ENCODE results near the gene EPHA2.
A peak's percentile ranks its signal among the peaks of the same experiment; 100 is the strongest.

EPHA2 gene

DNA sequence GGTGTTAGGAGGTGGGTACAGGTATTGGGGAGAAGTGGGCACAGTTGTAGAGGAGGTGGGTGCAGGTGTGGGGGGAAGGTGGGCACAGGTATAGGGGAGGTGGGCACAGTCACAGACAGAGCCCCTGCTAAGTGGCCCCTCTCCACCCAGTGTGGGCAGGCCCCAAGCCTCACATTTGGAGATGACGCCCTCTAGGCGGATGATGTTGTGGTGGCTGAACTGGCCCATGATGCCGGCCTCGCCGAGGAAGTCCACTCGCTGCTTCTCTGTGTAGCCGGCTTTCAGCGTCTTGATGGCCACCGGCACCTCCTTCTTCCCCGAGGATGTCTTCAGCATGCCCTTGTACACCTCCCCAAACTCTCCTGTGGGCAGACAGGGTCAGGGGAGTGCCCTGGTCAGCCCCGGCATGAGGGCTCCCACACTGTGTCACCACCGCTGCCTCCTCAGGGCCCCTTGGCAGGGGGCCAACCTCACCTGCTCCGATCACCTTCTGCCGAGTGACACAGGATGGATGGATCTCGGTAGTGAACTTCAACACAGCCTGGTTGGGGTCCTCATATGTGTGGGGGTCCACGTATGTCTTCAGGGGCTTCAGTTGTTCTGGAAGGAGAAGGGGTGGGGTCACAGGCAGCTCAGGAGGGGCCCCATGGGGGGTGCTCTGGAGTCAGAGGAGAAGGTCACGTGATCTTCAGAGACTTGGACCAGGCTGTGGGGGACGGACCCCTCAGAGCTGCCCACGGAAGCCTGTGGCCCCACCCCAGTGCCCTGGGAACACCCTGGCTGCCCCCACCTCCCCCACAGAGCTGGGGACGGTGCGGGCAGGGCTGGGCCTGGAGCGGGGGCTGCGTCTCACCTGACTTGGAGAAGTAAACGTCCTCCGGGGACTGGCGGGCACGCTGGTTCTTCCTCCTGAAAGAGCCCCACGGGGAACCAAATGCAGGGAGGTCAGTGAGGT, 22.6 kb downstream of the EPHA2 start:
- DNase-seq: no peak

DNA sequence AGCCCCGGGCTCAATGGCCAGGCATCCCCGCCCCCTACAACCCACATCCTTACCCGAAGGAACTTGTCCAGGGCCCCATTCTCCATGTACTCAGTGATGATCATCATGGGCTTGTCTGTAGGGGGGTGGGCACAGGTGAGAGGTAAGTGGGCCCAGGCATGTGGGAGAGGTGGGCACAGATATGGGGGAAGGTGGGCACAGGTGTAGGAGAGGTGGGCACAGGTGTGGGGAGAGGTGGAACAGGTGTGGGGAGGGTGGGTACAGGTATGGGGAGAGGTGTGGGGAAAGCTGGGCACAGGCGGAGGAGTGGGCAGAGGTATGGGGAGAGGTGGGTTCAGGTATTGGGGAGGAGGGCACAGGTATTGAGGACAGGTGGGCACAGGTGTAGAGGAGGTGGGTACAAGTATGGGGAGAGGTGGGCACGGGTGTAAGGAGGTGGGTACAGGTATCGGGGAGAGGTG, 23.5 kb downstream of the EPHA2 start:
- DNase-seq: no peak

DNA sequence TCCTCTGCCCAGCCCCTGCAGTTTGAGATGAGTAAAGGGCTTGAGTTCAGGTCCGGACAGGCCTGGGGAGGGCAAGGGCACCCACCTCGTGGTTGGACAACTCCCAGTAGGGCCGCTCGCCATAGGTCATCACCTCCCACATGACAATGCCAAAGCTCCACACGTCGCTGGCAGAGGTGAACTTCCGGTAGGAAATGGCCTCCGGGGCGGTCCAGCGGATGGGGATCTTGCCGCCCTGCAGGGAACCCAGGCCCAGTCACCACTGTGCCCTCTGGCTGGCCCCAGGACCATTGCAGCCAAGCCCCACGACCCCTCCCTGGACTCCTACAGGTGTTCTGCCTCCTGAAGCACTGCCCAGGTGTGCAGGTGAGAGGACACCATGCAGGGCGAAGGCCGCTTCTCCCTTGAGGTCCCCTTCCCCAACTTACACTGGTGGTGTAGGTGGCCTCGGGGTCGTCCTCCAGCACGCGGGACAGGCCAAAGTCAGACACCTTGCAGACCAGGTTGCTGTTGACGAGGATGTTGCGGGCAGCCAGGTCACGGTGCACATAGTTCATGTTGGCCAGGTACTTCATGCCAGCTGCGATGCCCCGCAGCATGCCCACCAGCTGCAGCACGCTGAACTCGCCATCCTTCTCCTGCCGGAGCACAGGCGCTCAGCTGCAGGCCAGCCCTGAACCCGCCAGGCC, 24.1 kb downstream of the EPHA2 start:
- no peak for DNase-seq

DNA sequence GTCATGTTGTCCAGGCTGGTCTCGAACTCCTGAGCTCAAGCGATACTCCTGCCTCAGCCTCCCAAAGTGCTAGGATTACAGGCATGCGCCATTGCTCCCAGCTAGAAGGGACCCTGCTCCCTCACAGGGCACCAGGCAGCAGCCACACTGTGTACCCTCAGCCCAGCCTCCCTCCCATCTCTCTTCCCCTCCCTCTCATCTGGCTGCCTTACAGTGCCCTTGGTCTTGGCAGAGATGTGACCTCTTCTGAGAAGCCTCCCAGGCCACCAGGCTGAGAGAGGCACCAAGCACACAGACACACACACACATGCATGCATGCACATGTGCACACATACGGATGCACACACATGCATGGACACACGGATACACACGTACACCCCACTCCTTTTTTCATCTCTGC, 25.0 kb downstream of the EPHA2 start:
- DNase-seq: no peak

DNA sequence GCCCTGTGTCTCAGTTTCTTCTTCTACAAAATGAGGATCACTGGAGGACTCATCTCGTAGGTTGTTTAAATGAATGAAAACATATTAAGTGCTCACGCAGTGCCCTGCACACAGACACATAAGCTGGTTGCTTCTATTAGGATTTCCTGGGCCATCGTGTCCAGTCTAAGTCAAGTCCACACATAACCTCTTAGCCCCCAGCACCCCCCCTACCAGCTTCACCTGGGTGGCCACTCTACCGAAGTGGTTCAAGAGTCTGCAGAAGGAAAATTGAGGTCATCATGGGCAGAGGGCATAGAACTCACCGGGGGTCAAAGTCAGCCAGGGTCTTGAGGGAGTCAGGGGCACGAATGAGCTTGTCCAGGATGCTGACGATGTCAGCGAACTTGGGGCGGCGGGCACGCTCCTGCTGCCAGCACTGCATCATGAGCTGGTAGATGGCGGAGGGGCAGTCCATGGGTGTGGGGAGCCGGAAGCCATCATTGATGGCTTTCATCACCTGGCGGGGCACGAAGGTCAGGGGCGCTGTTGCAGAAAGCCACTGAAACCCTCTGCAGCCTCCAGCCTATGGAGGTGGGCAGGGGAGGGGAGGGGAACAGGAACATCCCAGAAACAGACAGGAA, 25.8 kb downstream of the EPHA2 start:
- DNase-seq: no peak

DNA sequence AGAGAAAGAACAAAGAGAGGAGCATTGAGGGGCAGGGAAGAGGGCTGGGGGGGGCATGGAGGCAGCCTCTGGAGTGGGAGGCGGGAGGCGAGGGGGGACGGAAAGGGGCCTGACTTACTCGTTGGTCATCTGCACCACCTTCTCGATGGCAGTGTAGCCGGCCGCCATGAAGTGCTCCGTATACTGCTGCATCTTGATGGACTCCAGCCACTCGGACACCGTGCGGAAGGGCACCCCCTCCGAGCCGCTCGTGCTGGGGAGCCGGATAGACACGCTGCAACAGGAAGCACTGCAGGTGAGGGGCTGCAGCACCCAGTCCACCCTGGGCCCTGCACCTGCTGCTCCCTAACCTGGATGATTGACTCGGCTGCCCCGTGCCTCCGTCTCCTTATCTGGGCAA, 26.6 kb downstream of the EPHA2 start:
- no peak for DNase-seq

DNA sequence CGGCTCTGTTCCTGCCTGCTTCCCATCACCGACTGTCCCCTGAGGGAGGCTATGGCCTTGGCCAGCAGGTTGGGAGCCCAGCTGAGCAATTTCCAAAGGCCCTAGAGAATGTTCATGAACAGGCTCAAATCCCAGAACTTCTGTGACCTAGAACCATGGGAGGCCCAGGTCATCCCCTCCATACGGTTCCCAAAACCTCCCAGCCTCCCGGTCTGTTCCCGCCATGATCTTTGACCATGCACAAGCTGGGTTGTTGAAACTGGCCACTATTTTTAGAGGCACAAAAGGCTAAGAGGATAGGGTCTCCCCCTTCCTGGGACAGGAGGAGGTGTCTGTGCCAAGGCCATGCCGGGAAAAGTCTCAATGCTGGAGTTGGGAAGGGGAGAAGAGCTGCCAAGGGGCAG, 27.5 kb downstream of the EPHA2 start:
- DNase-seq: no peak

DNA sequence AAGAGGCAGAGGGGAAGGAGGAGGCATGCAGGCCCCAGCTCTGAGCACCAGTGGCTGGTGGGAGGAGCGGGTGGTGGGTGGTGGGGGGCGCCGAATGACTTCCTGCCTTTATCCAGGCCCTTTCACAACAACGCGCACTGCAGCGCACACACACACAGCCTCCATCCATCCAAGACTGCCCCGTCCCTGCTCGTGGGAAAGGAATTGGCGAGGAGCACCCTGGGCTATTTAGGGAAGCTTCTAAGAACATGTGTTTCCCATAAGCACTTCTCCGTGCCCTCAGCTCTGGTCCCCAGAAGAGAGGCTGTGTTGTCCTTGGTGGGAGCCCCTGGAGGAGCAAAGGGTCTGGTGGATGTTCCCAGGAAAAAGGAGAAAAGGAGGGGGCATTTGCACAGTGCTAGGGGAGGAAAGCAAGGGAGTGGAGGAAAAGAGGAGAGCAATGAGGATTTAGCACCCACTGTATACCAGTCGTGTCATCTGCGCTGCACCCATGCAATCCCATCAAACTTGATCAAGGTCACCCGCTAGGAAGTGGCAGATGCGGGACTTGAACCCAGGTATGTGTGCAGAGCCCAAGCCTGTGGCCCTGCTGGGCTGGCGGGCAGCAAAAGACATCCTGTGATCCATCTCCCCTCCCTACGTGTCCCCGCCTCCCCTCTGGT, 28.1 kb downstream of the EPHA2 start:
- no peak for DNase-seq

DNA sequence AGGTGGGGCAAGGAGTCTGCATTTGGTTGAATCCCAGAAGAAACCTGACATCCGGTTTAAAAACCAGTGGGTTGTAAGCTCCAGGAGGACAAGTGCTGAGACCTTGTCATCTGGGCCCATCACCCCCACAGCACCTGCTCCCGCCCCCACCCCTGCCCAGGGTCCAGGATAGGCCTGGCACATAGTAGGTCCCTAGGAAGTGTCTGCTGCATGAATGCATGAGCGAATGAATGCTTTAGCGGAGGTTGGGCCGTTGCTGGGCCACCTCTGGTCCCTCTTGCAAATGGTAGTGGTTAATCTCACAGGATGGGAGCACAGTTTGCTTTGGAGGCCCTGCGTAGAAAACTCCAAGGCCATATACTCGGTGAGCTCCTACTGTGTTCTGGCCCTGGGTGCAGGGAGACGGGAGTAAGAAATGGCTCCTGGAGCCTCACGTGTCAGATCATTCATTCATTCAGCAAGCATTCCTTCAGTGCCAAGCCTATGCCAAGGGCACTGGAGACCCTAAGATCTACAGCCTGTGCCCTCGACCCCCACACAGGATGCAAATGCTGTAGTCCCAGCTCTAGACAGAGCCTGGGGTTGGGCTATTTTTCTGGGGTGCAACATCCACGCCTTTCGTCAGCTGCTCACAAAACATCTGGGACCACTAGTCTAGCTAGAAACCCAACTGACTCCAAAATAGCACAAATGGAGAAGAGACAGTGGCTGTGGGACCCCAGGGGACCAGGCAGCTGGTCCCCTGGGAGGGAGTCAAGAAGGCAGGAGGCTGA, 28.9 kb downstream of the EPHA2 start:
- no peak for DNase-seq

DNA sequence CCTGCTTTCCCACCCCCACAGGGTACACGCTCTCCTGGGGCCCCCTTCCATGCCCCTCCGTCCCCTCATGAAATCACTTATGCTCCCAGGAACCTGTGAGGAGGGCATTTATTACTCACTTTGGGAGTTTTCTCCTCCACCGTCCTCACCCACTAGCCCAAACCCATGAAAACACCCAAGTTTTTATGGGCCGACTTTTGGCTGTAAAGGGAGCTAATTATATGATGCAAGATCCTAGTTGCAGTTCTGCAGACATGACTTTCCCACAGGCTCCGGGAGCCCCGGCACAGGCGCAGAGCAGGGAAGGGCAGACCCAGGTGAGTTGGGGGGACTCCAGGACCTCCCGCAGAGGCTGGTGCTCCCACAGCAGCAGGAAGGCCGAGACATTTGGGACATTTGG, 29.7 kb downstream of the EPHA2 start:
- DNase-seq: no peak

DNA sequence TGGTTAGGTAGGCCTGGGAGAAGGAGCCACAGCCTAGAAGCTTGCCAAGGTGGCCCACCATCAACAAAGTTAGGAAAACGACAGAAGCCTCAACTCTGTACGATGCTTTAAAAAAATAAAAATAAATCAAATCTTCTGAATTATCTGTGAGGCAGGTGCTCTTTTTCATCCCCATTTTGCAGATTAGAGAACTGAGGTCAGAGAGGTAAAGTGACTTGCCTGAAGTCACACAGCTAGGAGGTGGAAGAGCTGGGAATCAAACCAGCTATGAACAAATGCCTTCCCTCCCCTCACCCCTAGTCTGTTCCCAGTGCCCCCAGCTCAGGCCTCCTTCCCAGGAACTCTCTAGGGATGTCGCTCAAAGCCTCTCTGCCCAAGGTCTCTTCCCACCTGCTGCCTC, 30.4 kb downstream of the EPHA2 start:
- no peak for DNase-seq

DNA sequence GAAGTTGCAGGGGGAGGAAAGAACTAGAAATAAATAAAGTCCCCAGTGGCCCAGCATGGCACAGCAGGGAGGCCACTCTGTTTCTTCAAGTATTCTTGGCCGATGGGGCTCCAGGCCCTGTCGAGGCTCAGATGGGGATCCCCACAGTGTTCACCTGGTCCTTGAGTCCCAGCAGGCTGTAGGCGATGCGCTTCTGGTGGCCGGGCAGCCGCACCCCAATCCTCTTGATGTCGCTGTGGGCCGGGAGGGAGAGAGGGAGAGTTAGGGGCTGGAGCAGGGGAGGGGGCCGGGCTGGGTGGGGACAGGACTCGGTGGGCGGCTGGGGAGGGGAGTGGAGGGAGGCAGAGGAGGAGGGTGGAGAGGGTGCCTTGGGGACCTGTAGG, 30.8 kb downstream of the EPHA2 start:
- no peak for DNase-seq

DNA sequence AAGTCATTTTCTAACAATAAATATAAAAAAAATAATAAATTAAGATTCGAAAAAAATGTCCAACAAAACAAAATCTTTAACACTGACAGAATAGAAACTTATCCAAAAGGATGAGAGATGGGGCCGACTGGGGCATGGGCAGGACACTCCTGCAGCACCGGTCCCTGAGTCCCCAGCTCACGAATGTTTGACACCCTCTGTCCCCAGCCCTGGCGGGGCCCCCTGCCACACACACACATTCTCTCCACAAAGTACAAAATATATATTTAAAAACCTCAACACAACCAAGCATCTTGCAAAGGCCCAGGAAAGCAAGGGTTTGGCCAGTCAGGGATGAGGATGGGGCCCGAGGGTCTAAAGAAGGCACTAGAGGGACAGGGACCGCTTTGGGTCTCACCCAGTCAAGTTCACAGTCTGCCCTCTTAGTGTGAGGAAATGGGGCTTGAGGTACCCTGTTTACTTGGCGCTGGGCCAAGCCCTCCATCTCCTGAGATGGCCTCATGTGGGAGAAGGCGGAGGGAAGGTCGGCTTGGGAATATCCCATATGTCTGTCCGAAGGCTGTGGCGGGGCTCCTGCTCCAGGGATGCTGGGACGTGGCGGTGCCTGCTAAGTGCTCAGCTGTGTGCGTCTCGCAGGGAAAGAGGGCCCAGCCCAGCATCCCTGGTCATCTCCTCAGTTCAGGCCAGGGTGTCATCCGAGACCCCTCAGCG, 31.3 kb downstream of the EPHA2 start:
- no peak for DNase-seq

DNA sequence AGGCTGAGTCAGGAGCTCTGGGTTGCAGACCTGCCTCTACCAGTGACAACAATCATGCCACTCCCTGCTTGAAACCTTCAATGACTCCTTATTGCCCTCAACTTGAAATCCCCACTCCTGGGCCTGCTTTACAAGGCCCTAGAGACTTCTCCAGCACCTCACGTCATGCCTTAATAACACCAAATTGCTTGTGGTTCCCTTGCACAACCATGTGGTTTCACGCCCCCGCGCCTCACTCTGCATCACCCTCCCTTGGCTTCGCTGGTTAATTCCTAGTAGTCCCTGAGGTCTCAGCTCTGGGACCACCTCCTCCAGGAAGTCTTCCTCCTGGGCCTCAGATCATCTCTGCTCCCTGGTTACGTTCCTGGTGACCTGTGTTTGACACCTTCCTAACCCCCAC, 33.0 kb downstream of the EPHA2 start:
- DNase-seq: peak; percentile 21 to 28

DNA sequence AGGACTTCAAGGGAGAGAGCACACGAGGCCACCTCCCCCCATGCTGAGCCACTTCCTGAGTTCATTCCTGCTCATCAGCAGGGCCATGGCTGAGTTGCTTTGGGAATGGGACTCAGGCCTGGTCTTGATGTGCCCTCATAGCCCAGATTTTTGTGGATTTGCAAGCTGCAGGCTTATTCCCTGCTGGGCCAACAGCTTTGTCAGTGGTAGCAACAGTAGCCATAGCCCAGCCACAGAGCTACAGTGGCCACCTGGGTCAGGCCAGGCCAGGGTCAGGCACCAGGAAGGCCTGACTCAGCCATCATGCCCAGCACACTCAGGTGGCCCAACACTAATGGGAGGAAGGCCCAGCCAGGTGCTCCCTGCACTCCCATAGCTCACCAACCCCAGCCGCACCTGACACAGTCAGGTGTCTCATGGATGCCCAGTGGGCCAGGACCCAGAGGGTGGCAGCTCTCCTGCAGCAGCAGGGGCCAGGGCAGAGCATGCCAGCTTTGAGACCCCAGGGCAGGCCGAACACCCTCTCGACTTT, 33.5 kb downstream of the EPHA2 start:
- no peak for DNase-seq

DNA sequence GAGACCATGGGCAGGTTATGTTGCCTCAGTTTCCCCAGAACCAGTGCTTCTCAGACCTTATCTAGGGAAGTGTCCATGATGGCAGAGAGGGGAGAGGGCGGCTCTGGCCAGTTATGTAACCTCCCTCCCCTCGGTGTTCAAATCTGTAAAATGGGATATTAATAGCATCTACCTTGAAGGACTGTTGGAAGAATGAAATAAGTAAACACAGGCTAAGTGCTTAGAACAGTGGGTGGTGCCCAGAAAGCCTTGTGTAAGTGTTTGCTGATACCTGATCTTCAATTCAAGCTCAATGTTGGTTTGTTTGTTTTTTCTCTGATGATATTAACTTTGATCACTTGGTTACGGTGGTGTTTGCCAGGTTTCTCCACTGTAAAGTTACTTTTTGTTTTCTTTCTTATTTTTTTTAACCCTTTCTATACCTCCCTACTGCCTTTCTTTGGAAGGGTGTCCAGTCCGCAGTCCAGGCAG, 34.9 kb downstream of the EPHA2 start:
- DNase-seq: no peak

DNA sequence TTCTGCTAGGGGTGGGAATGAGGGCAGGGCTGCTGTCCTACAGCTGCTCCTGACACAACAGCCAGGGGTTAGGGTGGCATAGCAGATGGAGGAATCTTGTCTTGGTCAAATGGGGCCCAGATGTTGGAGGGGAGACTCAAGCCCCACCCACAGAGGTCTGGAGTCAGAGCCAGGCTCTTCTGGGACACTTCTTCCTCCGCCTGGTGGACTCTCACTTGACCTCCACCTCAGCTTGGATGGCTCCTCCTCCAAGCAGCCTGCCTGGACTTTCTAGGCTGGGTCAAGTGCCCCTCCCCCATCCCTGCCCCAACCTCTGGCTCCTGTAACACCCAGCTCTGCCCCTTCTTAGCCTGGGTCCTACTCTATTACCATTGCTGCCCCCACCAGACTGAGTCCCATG, 35.5 kb downstream of the EPHA2 start:
- no peak for DNase-seq

DNA sequence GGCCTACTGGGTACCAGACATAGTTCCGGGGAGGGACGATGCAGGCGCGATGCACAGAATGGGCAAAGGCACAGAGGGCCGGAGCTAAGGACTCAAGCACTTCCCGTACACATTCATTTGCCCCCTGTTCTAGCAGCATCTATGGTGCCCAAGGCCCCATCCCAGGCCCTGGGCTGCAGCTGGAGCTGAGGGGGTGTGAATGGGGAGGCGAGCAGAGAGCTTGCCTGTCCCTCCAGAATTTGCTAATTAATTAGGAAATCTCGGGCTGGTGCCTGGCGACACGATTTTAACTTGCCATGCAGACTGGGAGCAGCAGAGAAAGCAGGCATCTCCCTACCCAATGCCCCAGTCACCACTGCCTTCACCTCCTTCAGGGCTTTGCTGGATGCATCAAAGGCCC, 35.9 kb downstream of the EPHA2 start:
- DNase-seq: no peak

DNA sequence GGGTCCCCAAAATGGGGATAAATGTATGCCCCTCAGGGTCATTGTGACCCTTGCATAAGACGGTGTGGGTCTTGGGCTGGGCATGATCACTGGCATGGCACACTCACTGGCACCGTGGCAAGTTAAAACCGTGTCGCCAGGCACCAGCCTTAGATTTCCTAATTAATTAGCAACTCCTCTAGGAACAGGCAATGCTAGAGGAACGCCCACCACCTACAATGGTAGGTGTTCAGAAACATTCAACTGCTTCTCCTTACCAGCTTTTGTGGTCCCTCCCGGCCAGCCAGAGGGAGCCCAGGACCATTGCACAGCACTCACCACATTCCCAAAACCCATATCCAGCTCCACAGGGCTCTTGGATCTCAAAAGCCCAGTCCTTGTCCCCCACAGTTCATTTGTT, 36.4 kb downstream of the EPHA2 start:
- no peak for DNase-seq

DNA sequence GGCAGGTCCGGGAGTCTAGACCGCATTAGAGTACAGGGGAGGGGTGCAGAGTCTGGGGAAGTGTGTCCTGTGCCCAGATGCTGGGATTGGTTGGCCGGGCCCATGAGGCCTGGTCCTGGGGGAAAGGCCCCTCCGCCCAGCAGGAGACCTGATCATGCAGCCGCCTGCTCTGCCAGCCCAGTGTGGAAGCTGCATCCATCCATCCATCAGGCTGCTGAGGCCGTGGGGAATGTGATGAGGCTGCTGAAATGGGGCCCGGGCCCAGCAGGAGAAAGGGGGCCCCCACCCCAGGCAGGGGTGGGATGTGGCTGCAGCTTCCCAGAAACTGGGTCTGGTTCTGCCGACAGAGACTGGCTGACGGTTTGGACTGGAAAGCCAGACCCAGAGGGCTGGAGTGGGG, 37.2 kb downstream of the EPHA2 start:
- DNase-seq: no peak

DNA sequence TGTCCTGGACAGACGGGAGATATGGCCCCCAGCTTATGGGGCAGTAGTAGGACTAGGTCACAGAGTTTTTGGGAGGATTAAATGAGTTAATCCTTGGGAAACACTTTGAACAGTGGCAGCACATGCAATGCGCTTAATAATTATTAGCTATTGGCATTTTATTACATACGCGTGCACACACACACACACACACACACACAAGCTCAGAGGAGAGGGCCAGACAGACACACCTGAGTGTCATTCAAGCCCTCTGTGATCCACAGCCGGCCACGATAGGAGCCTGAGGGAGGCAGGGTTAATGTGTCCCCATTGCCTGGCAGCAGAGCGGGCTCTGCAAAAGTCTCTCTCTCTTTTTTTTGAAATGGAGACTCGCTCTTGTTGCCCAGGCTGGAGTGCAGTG, 37.9 kb downstream of the EPHA2 start:
- DNase-seq: no peak

Measured in AML-193 (cell line).